Panc1 (cell line): ENCODE data around the gene KCNK5. TPM values are rescaled to one million over a fixed set of nuclear protein-coding genes. Genes with fewer than 3 reads are reported as not detected.

ENCODE experiments used
- ATAC-seq: fragments of 200-7000 bp; cut with Tn5 transposase; 2 replicates; pipeline ENCODE4 v1.9.1; 2020; ENCODE audit warnings: mild to moderate bottlenecking, moderate library complexity
- BruUV-seq: library from RNA; stranded (reverse); fragments of 400-500 nt; replicated peaks from 2 replicates; lab custom pipeline; 2021; lab: Mats Ljungman, UMichigan
- CTCF ChIA-PET: fragments of 300-600 bp; sonication (Branson Sonifier 250); formaldehyde crosslinking; loops from one replicate; lab custom pipeline; 2022; ENCODE audit warnings: antibody characterized with exemption; lab: Charles Lee
- POLR2A ChIA-PET: fragments of 300-600 bp; sonication (Branson Sonifier 250); formaldehyde crosslinking; loops from one replicate; lab custom pipeline; 2022; ENCODE audit warnings: antibody characterized with exemption; lab: Charles Lee
- DNase-seq: peaks from one replicate; pipeline ENCODE4 v3.0.0-alpha.2; 2010; ENCODE audit warnings: low read depth, low spot score
- H3K27ac ChIP-seq: 2 replicates; pipeline ENCODE4 v1.5.1; 2011; ENCODE audit warnings: mild to moderate bottlenecking, low read length, inconsistent platforms
- H3K27me3 ChIP-seq: fragments of 200-500 bp; sonication (Bioruptor generic); 2 replicates; pipeline ENCODE4 v1.6.0; 2014; ENCODE audit warnings: low read length, inconsistent platforms; ENCODE audit not compliant: control insufficient read depth, insufficient read depth
- H3K36me3 ChIP-seq: fragments of 200-500 bp; sonication (Bioruptor generic); 2 replicates; pipeline ENCODE4 v1.5.1; 2014; ENCODE audit warnings: inconsistent platforms, mild to moderate bottlenecking, low read length, moderate library complexity; ENCODE audit not compliant: control insufficient read depth, insufficient read depth
- H3K4me1 ChIP-seq: 2 replicates; pipeline ENCODE4 v1.5.1; 2011; ENCODE audit warnings: inconsistent platforms, mild to moderate bottlenecking, low read length, moderate library complexity; ENCODE audit not compliant: control insufficient read depth, insufficient read depth
- H3K4me3 ChIP-seq, 2 experiments: 2 replicates each; pipeline ENCODE4 v1.5.1; 2011 to 2012; ENCODE audit warnings: low read depth in 2 of 2, low read length in 2 of 2, mild to moderate bottlenecking in 2 of 2, inconsistent platforms in 1 of 2, moderate library complexity in 1 of 2
- H3K9me3 ChIP-seq: fragments of 200-500 bp; sonication (Bioruptor generic); 2 replicates; pipeline ENCODE4 v1.5.1; 2014; ENCODE audit warnings: low read depth, mild to moderate bottlenecking, inconsistent platforms, low read length, moderate library complexity; ENCODE audit not compliant: control insufficient read depth, insufficient read depth
- CTCF ChIP-seq: fragments of 450-650 bp; IDR thresholded peaks from 2 replicates; pipeline ENCODE4 v1.5.1; 2017; ENCODE audit warnings: mild to moderate bottlenecking
- POLR2AphosphoS5 ChIP-seq: IDR thresholded peaks from 2 replicates; pipeline ENCODE4 v1.6.1; 2012; ENCODE audit warnings: mild to moderate bottlenecking, low read depth, low read length, moderate library complexity
- REST ChIP-seq, 2 experiments: IDR thresholded peaks; 2 replicates each; pipeline ENCODE4 v1.6.1; 2011 to 2012; ENCODE audit warnings: low read depth in 2 of 2, control low read depth in 1 of 2, low read length in 1 of 2, mild to moderate bottlenecking in 1 of 2, moderate library complexity in 1 of 2; ENCODE audit not compliant: insufficient read depth in 1 of 2
- SIN3A ChIP-seq: IDR thresholded peaks from 2 replicates; pipeline ENCODE4 v1.6.1; 2012; ENCODE audit warnings: low read depth, mild to moderate bottlenecking, low read length, moderate library complexity, borderline replicate concordance; ENCODE audit not compliant: insufficient read depth
- TCF7L2 ChIP-seq: IDR thresholded peaks from 2 replicates; pipeline ENCODE4 v1.6.1; 2011; ENCODE audit warnings: mild to moderate bottlenecking, low read depth, low read length, inconsistent platforms
- in situ Hi-C: cut with HindIII; loops from 2 replicates; pipeline ENCODE4 v1.10.0; 2016; ENCODE audit warnings: low sequenced_read_pairs, low pct_unique_long_range_greater_than_20kb
- intact Hi-C: fragments of 100-400 bp; cut with micrococcal nuclease; formaldehyde crosslinking; loops from one replicate; pipeline ENCODE4 v1.10.0; 2022; ENCODE audit not compliant: unreplicated experiment
- total RNA-seq: library from RNA; stranded (reverse); gene quantifications from one replicate; pipeline ENCODE4 v1.2.1, GENCODE V29; 2021; ENCODE audit not compliant: unreplicated experiment

The KCNK5 gene
- total RNA-seq, 1 experiment from 2014 or later: 0.77 TPM

GRCh38 chr6:39199976-39200375 is 29.3 kb downstream of the KCNK5 start:
- intact Hi-C loops: no loop called here
- Histone ChIP-seq H3K27ac (no peak overlapping the region), H3K4me3 (no peak overlapping the region), H3K4me1 (no peaks in the 10 kb centered on the region), H3K36me3 (no peaks in the 10 kb centered on the region), H3K9me3 (no peaks in the 10 kb centered on the region), H3K27me3 (no peaks in the 10 kb centered on the region; the same call in 1 of the 2 replicates)
- no TSS peak for BruUV-seq
- ATAC-seq: no peak
- POLR2A ChIA-PET: no interaction called here
- no peak for TF ChIP-seq CTCF
- TF ChIP-seq POLR2AphosphoS5: no peak
- TF ChIP-seq TCF7L2: no peak
- no peak for TF ChIP-seq REST (IDR thresholded peaks at IDR 0.05; ENCODE audit: insufficient read depth in 1 of 2, low read depth in 2 of 2, low read length in 1 of 2)
- no peak for TF ChIP-seq SIN3A
- CTCF ChIA-PET: no interaction called here
- in situ Hi-C loops: no loop called here
- DNase-seq: no peak

GRCh38 chr6:39199231-39199940 is 29.9 kb downstream of the KCNK5 start:
- H3K4me1 ChIP-seq: no peaks in the 10 kb centered on the region
- ATAC-seq (no peak), DNase-seq (no peak)
- no peaks in the 10 kb centered on the region; the same call in 1 of the 2 replicates for H3K27me3 ChIP-seq
- in situ Hi-C loops (no loop called here), intact Hi-C loops (no loop called here)
- ChIA-PET CTCF (no interaction called here), POLR2A (no interaction called here)
- BruUV-seq: no TSS peak
- H3K36me3 ChIP-seq: no peaks in the 10 kb centered on the region
- no peaks in the 10 kb centered on the region for H3K9me3 ChIP-seq
- TF ChIP-seq SIN3A: no peak
- TF ChIP-seq CTCF: no peak
- no peak for TF ChIP-seq POLR2AphosphoS5
- TF ChIP-seq TCF7L2: no peak
- no peak for TF ChIP-seq REST (IDR thresholded peaks at IDR 0.05; ENCODE audit: insufficient read depth in 1 of 2, low read depth in 2 of 2, low read length in 1 of 2)
- H3K27ac ChIP-seq: no peak overlapping the region
- no peak overlapping the region for H3K4me3 ChIP-seq
